Loucy (cell line): ENCODE measurements around the gene OLFM1.

Experiments used
- CTCF ChIP-seq: fragments of 200-600 bp; sonication (generic); conservative IDR thresholded peaks from 2 replicates; pipeline ENCODE4 v1.5.1; 2014; ENCODE audit warnings: mild to moderate bottlenecking, antibody characterized with exemption, low read length
- EZH2phosphoT487 ChIP-seq: fragments of 200-600 bp; IDR thresholded peaks from 2 replicates; pipeline ENCODE4 v1.6.1; 2018; ENCODE audit warnings: antibody characterized with exemption, mild to moderate bottlenecking, moderate library complexity, borderline replicate concordance

GRCh38 chr9:135046739-135047350 lies 40.6 kb upstream of the OLFM1 start:
- TF ChIP-seq CTCF (no peak), EZH2phosphoT487 (no peak)
